GM21737 (cell line): ENCODE data around the gene DLGAP1.

Source experiments
- ATAC-seq: cut with Tn5 transposase; IDR thresholded peaks from one replicate; pipeline ENCODE4 v1.9.1; 2021; ENCODE audit warnings: mild to moderate bottlenecking, moderate library complexity; ENCODE audit not compliant: unreplicated experiment

Gene DLGAP1

GRCh38 chr18:3747176-3747973 lies 707.7 kb downstream of the DLGAP1 start:
- ATAC-seq = no peak

DNA sequence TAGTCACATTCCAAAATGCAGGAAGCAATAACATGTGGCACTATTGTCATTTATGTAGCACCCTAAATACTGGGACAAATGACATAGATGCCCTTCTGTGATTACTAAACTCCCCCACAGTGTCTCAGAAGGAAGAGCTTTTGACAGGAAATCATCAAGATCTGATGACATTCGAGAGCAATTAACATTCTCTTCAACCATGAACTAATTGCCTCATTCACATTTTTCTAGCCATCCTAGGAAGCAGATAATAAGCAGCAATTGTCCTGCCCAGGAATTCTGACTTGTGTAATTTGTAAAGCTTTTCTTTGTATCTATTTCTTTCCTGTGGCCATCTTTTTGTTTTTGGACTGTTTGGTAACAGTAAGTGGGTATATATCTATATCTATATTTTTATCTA lies 712.6 kb downstream of the DLGAP1 start:
- ATAC-seq = no peak

DNA sequence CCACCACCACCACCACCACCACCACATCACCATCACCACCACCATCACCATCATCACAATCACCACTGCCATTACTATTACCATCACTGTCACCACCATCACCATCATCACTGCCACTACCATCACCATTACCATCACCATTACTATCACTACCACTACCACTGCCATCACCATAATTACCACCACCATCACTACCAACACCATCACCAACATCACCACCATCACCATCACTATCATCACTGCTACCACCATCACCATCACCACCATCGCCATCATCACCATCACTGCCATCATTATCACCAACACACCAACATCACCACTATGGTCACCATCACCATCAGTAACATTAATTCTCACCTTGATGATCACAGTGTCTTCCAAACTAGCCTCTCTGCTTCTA lies 713.8 kb downstream of the DLGAP1 start:
- no peak for ATAC-seq

DNA sequence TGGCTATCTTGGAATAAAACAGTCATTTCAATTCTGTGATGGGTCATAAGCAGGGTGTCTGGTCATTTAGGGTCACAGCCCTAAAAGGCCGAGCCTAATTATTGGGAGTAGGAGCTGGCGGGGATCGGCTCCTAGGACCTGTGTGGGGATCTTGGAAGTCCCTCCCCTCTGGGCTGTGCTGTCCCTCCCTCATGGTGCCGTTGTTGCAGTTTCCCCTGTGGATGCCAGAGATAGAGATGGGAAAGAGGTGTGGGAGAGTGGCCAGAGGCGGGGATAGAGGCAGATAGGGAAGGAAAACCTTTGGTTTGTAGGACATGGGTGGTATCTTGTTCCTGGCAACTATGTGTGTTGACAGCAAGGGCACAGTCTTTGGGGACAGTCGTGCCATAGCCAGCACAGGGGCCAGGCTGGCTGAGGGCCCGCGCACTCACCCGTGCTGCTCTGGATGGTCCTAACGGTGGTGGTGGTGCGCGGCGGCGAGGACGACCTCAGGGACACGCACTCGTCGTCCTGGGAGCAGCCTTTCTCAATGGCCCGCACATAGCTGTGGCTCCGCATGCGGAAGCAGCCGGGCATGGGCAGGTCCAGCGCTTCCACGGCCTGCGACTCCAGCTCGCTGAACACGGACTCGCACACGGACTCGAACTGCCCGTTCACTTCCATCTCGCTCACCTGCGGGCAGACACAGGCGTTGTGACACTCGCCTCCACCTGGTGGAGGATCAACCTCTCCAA lies 726.2 kb downstream of the DLGAP1 start:
- no peak for ATAC-seq

- no peak for ATAC-seq
Measured at GRCh38 chr18:3727274-3727673, 727.8 kb downstream of the DLGAP1 start.

- no peak for ATAC-seq
Measured at GRCh38 chr18:3726238-3726951, 728.7 kb downstream of the DLGAP1 start.

GRCh38 chr18:3725115-3725514 lies 730.0 kb downstream of the DLGAP1 start:
- no peak for ATAC-seq

DNA sequence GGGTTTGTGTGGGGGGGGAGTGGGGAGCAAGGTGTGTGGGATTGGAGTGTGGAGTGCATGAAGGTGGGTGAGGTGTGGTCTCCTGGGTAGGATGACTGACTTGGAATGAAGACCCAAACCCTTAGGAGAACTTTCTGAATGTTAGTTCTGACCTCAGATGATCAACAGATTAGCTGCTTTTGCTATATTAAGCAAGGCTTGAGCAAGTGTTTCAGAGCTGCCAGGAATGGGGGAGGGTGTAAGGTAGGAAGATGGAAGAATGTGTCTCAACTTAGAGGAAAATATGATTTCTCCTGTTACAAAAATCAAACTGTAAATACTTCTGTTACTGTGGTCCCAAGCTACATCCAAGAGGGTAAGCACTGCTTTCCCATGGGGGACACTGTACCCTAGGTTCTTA lies 731.6 kb downstream of the DLGAP1 start:
- no peak for ATAC-seq

GRCh38 chr18:3722649-3723433 lies 732.3 kb downstream of the DLGAP1 start:
- ATAC-seq = no peak

GRCh38 chr18:3721771-3722648 lies 733.1 kb downstream of the DLGAP1 start:
- ATAC-seq = no peak

GRCh38 chr18:3720818-3721545 lies 734.1 kb downstream of the DLGAP1 start:
- ATAC-seq = no peak

DNA sequence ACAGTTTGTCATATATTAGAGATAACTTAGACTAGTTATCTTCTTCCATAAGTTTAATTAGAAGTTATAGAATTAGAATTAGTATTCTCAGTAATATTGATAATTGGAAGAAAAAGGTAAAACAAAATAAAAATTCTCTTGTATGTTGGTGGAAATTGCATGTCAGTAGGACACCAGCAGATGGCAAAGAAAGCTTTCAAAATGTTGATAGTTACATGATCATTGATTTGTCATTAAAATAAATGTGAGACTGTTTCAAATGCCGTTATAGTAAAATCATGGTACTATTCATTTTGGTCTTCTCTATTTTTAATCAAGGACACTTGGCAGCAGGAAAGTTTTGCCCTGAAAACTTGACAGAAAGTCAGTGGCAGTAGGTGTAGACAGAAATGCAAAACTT lies 734.9 kb downstream of the DLGAP1 start:
- ATAC-seq = no peak

DNA sequence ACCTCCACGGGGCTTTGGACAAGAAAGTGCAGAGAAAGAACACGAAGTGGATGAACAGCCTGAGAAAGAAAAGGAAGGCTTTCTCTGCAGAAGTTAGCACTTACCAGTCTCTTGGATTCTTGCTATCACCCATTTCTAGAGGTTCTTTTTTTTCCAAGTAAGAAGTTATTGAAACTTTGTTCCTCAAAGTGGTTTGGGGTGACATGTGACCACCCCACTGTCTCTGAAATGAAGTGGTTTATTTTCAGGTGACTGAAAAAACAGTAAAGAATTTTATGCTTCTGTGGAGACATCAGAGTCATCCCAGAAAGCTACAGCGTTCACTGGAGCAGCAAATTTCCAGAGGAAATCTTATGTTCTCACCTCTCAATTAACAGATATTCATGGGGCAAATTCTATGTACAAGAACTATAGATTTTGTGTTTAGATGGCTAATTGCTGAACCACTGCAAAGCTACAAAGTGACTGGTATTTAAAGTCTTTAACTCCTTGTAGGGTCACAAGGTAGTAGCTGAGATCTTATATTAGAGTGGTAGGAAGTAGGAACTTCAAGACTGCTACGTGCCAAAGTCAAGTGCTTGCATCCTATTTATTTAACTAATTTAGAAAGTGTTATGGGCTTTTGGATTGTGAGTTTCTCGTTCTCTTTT lies 737.6 kb downstream of the DLGAP1 start:
- ATAC-seq = no peak

DNA sequence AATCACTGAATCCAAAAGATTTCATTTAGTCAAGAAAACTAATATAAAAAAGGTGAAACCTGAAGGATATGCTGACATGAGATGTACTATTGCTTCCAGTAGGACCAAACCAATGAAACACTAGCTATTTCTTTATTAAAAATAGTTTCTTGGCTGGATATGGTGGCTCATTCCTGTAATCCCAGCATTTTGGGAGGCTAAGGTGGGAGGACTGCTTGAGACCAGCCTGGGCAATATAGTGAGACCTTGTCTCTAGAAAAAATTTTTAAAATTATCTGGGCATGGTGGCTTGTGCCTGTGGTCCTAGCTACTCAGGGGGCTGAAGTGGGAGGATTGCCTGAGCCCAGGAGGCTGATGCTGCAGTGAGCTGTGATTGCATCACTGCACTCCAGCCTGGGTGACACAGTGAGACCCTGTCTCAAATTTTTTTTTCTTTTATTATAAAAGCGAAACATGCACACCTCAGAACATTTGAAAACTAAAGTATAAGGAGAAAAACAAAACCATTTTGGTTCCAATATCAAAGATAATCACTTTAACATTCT lies 738.9 kb downstream of the DLGAP1 start:
- ATAC-seq = no peak

DNA sequence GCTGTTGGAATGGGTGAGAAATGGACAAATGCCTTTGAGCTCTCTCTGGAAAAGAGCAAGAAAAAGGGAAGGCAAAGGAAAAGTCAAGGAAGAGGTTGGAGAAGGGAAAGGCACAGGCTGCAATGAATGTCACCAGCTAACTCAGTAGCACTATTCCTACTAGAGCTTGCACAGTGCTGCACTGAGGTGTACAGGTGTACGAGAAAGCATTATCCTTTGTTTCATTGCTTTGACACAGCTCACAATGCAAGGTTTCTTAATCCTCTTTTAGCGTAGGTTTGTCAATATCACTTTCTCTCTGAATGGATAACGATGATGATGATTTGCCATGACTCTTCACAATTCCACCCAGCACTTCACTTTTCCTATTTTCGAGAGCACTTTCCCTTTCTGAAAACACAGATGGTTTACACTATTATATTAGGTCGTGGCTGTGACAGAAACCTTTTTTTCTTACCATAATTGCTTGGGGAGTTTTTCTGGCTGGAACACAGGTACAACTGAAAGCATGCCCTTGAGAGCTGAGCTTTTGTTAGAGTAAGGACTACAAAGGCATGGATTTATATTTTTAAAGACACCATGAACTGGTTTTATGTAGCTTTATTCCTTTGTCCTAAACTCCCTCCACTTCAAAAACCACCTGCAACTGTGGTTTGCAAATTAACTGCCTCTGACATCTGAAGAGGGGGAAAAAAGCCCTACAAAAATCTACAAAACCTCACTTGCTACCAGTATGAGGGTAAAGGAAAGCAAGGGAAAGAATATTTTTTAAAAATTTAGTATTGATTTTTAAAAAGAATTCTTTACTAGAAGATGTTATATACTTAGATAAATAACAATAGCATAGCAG lies 739.7 kb downstream of the DLGAP1 start:
- no peak for ATAC-seq

GRCh38 chr18:3713708-3714107 lies 741.4 kb downstream of the DLGAP1 start:
- no peak for ATAC-seq

DNA sequence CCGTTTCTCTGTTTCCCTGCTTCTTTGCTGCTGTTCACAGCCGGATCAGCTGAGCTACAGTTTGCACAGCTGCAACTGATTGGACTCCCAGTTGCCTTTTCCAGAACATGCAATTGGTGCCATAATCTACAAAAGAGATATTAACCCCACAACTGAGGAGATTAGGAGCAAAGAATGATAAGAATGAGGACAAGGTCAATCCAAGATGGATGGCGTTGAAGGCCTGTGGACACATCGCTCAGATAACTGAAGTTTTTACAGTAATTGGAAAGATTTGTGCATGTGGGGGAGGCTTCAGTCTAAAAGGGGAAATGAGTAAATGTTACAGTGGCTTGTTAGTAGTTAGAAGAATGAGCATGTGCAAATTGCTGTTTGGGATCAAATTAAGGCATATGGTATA lies 741.9 kb downstream of the DLGAP1 start:
- no peak for ATAC-seq

DNA sequence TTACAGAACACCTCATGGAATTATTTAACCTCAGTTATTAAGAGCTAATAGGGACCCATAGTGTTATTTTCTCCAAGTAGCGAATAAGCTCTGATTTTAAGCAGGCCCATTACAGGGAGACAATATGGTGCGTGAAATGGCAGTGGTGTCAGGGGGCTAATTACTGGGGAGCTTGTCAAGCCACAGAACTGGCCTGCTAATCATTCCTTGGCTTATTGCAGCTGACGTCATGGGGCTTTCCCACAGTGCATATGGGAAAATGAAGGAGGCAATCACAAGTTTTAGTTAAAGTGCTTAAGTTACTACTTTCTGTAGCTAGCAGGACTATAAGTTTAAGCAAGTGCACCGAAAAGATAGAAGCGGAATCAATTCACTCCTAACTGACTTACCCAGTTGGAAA lies 742.6 kb downstream of the DLGAP1 start:
- no peak for ATAC-seq
